ENCODE data around the gene LMO2. TPM values are rescaled to one million over a fixed set of nuclear protein-coding genes. Genes with fewer than 3 reads are reported as not detected.

LMO2 gene
- total and polyA plus RNA-seq, 4 donors = 1.5 to 81.9 (median 6.0) TPM

DNA sequence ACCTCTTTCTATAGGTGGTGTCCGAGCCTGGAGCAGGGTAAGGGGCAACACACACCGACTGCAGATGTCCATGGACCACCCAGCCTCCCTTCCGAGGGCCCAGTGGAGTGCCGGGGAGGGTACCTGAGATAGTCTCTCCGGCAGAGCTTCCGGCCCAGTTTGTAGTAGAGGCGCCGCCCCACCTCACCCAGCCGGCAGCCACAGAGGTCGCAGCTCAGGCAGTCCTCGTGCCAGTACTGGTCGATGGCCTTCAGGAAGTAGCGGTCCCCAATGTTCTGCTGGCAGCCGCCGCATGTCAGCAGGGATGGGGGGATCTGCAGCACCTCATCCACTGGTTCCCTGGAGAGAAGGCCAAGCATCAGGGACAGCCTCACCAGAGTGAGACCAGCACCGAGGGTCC, 27.4 kb downstream of the LMO2 start:
- Histone ChIP-seq H3K4me3 (ENCODE audit: low read depth in 1 of 3, low read length in 3 of 3) (no peak overlapping the region), H3K27ac (ENCODE audit: low read depth in 1 of 2, low read length in 2 of 2) (peak overlapping the region in 1 of 2 donors; percentile 13), H3K9ac (ENCODE audit: low read depth in 1 of 2, low read length in 2 of 2) (no peak overlapping the region), H3K9me3 (ENCODE audit: control insufficient read depth in 4 of 4, low read length in 3 of 4) (no peaks in the 10 kb centered on the region), H3K27me3 (ENCODE audit: control insufficient read depth in 4 of 4, insufficient read depth in 4 of 4, low read length in 3 of 4) (no peaks in the 10 kb centered on the region), H3K36me3 (ENCODE audit: control insufficient read depth in 4 of 4, insufficient read depth in 3 of 4, low read depth in 1 of 4, low read length in 3 of 4) (peaks cover 0 to under 1% (median 0%) of the 10 kb centered on the region in 4 donors), H3K4me1 (ENCODE audit: control insufficient read depth in 4 of 4, insufficient read depth in 4 of 4, low read length in 3 of 4) (peaks cover 4 to 16% (median 9%) of the 10 kb centered on the region in 4 donors)
- TF ChIP-seq NR2F2 (IDR thresholded peaks at IDR 0.05) = no peak
- no peak for TF ChIP-seq TAF1 (conservative IDR thresholded peaks at IDR 0.05)
- TF ChIP-seq HNF4G (IDR thresholded peaks at IDR 0.05) = no peak
- TF ChIP-seq RXRA (IDR thresholded peaks at IDR 0.05) = no peak
- TF ChIP-seq HNF4A (conservative IDR thresholded peaks at IDR 0.05) = no peak
- no peak for TF ChIP-seq JUND (IDR thresholded peaks at IDR 0.05)
- no peak for TF ChIP-seq EGR1 (IDR thresholded peaks at IDR 0.05; ENCODE audit: low read depth in 2 of 2)
- 71% methylated on average over 16 of the region's 16 CpGs for WGBS
- no peak for DNase-seq (ENCODE audit: low spot score)

DNA sequence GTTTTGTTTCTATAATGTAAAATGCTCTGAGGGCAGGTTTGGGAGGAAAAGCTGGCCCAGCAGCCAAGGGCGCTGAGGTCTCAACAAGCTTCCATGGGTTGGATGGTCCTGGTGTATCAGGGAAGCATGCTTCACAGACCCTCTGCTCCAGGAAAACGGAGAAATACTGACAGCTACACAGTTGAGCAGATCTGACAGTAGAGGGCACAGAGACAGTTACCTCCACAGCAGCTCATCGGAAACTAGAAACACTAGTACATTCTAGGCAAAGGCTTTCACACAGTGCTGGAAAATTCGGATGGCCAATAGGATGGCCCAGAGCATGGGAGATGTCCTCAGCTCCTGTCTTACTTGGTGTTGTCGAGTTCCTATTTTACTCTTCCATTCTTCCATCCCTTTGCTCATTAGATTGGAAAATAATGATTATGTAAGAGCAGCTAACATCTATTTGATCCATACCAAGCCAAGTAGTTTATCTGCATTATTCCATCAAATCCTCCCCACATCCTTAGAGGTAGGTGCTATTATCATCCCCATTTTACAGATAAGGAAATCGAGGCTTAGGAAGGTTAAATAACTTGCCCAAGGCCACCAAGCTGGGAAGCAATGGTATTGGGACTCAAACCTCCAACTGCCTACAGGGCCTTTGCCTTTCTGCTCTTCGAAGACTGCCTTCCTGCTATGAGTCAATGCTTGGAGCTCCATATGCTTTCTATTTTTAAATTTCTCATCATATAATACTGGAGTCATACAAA, 28.3 kb downstream of the LMO2 start:
- DNase-seq (ENCODE audit: low spot score) = no peak
- WGBS = 78% methylated on average over 7 of the region's 7 CpGs
- H3K9ac ChIP-seq (ENCODE audit: low read depth in 1 of 2, low read length in 2 of 2) = no peak overlapping the region
- no peaks in the 10 kb centered on the region for H3K36me3 ChIP-seq (ENCODE audit: control insufficient read depth in 4 of 4, insufficient read depth in 3 of 4, low read depth in 1 of 4, low read length in 3 of 4)
- no peaks in the 10 kb centered on the region for H3K27me3 ChIP-seq (ENCODE audit: control insufficient read depth in 4 of 4, insufficient read depth in 4 of 4, low read length in 3 of 4)
- H3K4me3 ChIP-seq (ENCODE audit: low read depth in 1 of 3, low read length in 3 of 3) = no peak overlapping the region
- H3K27ac ChIP-seq (ENCODE audit: low read depth in 1 of 2, low read length in 2 of 2) = no peak overlapping the region
- TF ChIP-seq, protein P1, sequence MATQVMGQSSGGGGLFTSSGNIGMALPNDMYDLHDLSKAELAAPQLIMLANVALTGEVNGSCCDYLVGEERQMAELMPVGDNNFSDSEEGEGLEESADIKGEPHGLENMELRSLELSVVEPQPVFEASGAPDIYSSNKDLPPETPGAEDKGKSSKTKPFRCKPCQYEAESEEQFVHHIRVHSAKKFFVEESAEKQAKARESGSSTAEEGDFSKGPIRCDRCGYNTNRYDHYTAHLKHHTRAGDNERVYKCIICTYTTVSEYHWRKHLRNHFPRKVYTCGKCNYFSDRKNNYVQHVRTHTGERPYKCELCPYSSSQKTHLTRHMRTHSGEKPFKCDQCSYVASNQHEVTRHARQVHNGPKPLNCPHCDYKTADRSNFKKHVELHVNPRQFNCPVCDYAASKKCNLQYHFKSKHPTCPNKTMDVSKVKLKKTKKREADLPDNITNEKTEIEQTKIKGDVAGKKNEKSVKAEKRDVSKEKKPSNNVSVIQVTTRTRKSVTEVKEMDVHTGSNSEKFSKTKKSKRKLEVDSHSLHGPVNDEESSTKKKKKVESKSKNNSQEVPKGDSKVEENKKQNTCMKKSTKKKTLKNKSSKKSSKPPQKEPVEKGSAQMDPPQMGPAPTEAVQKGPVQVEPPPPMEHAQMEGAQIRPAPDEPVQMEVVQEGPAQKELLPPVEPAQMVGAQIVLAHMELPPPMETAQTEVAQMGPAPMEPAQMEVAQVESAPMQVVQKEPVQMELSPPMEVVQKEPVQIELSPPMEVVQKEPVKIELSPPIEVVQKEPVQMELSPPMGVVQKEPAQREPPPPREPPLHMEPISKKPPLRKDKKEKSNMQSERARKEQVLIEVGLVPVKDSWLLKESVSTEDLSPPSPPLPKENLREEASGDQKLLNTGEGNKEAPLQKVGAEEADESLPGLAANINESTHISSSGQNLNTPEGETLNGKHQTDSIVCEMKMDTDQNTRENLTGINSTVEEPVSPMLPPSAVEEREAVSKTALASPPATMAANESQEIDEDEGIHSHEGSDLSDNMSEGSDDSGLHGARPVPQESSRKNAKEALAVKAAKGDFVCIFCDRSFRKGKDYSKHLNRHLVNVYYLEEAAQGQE (IDR thresholded peaks at IDR 0.05) = no peak
- TF ChIP-seq, protein P2, sequence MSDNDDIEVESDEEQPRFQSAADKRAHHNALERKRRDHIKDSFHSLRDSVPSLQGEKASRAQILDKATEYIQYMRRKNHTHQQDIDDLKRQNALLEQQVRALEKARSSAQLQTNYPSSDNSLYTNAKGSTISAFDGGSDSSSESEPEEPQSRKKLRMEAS (IDR thresholded peaks at IDR 0.05) = no peak
- TF ChIP-seq HNF4A (conservative IDR thresholded peaks at IDR 0.05) (no peak), YY1 (IDR thresholded peaks at IDR 0.05) (no peak), RXRA (IDR thresholded peaks at IDR 0.05) (no peak), FOXA1 (IDR thresholded peaks at IDR 0.05) (no peak), NR2F2 (IDR thresholded peaks at IDR 0.05) (no peak), EGR1 (IDR thresholded peaks at IDR 0.05; ENCODE audit: low read depth in 2 of 2) (no peak), CTCF (IDR thresholded peaks at IDR 0.05; ENCODE audit: low read depth, low read length, missing input control) (no peak)
- TF ChIP-seq, protein P3, sequence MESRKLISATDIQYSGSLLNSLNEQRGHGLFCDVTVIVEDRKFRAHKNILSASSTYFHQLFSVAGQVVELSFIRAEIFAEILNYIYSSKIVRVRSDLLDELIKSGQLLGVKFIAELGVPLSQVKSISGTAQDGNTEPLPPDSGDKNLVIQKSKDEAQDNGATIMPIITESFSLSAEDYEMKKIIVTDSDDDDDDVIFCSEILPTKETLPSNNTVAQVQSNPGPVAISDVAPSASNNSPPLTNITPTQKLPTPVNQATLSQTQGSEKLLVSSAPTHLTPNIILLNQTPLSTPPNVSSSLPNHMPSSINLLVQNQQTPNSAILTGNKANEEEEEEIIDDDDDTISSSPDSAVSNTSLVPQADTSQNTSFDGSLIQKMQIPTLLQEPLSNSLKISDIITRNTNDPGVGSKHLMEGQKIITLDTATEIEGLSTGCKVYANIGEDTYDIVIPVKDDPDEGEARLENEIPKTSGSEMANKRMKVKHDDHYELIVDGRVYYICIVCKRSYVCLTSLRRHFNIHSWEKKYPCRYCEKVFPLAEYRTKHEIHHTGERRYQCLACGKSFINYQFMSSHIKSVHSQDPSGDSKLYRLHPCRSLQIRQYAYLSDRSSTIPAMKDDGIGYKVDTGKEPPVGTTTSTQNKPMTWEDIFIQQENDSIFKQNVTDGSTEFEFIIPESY (IDR thresholded peaks at IDR 0.05) = no peak
- no peaks in the 10 kb centered on the region for H3K9me3 ChIP-seq (ENCODE audit: control insufficient read depth in 4 of 4, low read length in 3 of 4)
- H3K4me1 ChIP-seq (ENCODE audit: control insufficient read depth in 4 of 4, insufficient read depth in 4 of 4, low read length in 3 of 4) = peaks cover 0 to 11% (median 2%) of the 10 kb centered on the region in 4 donors

Measured in liver (tissue), 9 donors.